Measurements from ENCODE around the gene OR52W1.

Gene OR52W1

GRCh38 chr11:6191742-6192141 is 7.3 kb upstream of the OR52W1 start:
- Histone ChIP-seq H3K4me3 (ENCODE audit: low read depth, low read length) (no peak overlapping the region), H3K27me3 (no peaks in the 10 kb centered on the region), H3K9me3 (no peaks in the 10 kb centered on the region), H3K4me1 (no peaks in the 10 kb centered on the region), H3K36me3 (no peaks in the 10 kb centered on the region)
- TF ChIP-seq, protein P1, sequence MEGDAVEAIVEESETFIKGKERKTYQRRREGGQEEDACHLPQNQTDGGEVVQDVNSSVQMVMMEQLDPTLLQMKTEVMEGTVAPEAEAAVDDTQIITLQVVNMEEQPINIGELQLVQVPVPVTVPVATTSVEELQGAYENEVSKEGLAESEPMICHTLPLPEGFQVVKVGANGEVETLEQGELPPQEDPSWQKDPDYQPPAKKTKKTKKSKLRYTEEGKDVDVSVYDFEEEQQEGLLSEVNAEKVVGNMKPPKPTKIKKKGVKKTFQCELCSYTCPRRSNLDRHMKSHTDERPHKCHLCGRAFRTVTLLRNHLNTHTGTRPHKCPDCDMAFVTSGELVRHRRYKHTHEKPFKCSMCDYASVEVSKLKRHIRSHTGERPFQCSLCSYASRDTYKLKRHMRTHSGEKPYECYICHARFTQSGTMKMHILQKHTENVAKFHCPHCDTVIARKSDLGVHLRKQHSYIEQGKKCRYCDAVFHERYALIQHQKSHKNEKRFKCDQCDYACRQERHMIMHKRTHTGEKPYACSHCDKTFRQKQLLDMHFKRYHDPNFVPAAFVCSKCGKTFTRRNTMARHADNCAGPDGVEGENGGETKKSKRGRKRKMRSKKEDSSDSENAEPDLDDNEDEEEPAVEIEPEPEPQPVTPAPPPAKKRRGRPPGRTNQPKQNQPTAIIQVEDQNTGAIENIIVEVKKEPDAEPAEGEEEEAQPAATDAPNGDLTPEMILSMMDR (IDR thresholded peaks at IDR 0.05; ENCODE audit: low read depth, low read length) = no peak
- DNase-seq = no peak

GRCh38 chr11:6194065-6194581 is 4.9 kb upstream of the OR52W1 start:
- Histone ChIP-seq H3K36me3 (no peaks in the 10 kb centered on the region), H3K9me3 (no peaks in the 10 kb centered on the region), H3K4me3 (ENCODE audit: low read depth, low read length) (no peak overlapping the region), H3K4me1 (no peaks in the 10 kb centered on the region), H3K27me3 (no peaks in the 10 kb centered on the region)
- TF ChIP-seq, protein P1 (IDR thresholded peaks at IDR 0.05; ENCODE audit: low read depth, low read length) = no peak
- no peak for DNase-seq

GRCh38 chr11:6196396-6196795 is 2.6 kb upstream of the OR52W1 start:
- Histone ChIP-seq H3K4me3 (ENCODE audit: low read depth, low read length) (no peak overlapping the region), H3K36me3 (no peaks in the 10 kb centered on the region), H3K9me3 (no peaks in the 10 kb centered on the region), H3K27me3 (no peaks in the 10 kb centered on the region), H3K4me1 (no peaks in the 10 kb centered on the region)
- TF ChIP-seq, protein P1 (IDR thresholded peaks at IDR 0.05; ENCODE audit: low read depth, low read length) = no peak
- no peak for DNase-seq

- Histone ChIP-seq H3K4me3 (ENCODE audit: low read depth, low read length) (no peak overlapping the region), H3K36me3 (no peaks in the 10 kb centered on the region)
- TF ChIP-seq, protein P1 (IDR thresholded peaks at IDR 0.05; ENCODE audit: low read depth, low read length) = no peak
Measured at GRCh38 chr11:6197466-6198200, 1.4 kb upstream of the OR52W1 start.

GRCh38 chr11:6200975-6201374 is 2.0 kb downstream of the OR52W1 start:
- H3K4me1 ChIP-seq = no peaks in the 10 kb centered on the region
- no peak overlapping the region for H3K4me3 ChIP-seq (ENCODE audit: low read depth, low read length)
- TF ChIP-seq, protein P1 (IDR thresholded peaks at IDR 0.05; ENCODE audit: low read depth, low read length) = no peak
- H3K36me3 ChIP-seq = no peaks in the 10 kb centered on the region
- no peaks in the 10 kb centered on the region for H3K27me3 ChIP-seq
- no peaks in the 10 kb centered on the region for H3K9me3 ChIP-seq
- DNase-seq = no peak

More at GRCh38 chr11:6197466-6198200, 1.4 kb upstream of the OR52W1 start:
- Histone ChIP-seq H3K27me3 (no peaks in the 10 kb centered on the region), H3K4me1 (no peaks in the 10 kb centered on the region), H3K9me3 (no peaks in the 10 kb centered on the region)
- no peak for DNase-seq

- no peaks in the 10 kb centered on the region for H3K9me3 ChIP-seq
- no peaks in the 10 kb centered on the region for H3K27me3 ChIP-seq
- DNase-seq = no peak
Measured at GRCh38 chr11:6201481-6201880, 2.5 kb downstream of the OR52W1 start.

More at GRCh38 chr11:6201481-6201880, 2.5 kb downstream of the OR52W1 start:
- H3K4me3 ChIP-seq (ENCODE audit: low read depth, low read length) = no peak overlapping the region
- TF ChIP-seq, protein P1 (IDR thresholded peaks at IDR 0.05; ENCODE audit: low read depth, low read length) = no peak
- H3K4me1 ChIP-seq = no peaks in the 10 kb centered on the region
- no peaks in the 10 kb centered on the region for H3K36me3 ChIP-seq

Measured in BE2C (cell line).